Suprapubic skin (tissue), 4 donors: ENCODE data around the gene UXS1. TPM values are rescaled to one million over a fixed set of nuclear protein-coding genes. Genes with fewer than 3 reads are reported as not detected.

ENCODE experiments used
- DNase-seq, 2 donors: peaks; one replicate each; pipeline ENCODE4 v3.0.0-alpha.2; 2019; ENCODE audit warnings: low spot score in 2 of 2
- H3K27ac ChIP-seq: fragments of 200-600 bp; sonication (generic); one replicate; pipeline ENCODE4 v1.5.1; 2019
- H3K27me3 ChIP-seq: fragments of 200-600 bp; sonication (generic); one replicate; pipeline ENCODE4 v1.5.1; 2019
- H3K36me3 ChIP-seq: fragments of 200-600 bp; sonication (generic); one replicate; pipeline ENCODE4 v1.5.1; 2019
- H3K4me1 ChIP-seq: fragments of 200-600 bp; sonication (generic); one replicate; pipeline ENCODE4 v1.5.1; 2019
- H3K4me3 ChIP-seq: fragments of 200-600 bp; sonication (generic); one replicate; pipeline ENCODE4 v1.5.1; 2019; ENCODE audit warnings: mild to moderate bottlenecking
- H3K9me3 ChIP-seq: fragments of 200-600 bp; sonication (generic); one replicate; pipeline ENCODE4 v1.5.1; 2019
- CTCF ChIP-seq, 2 donors: fragments of 200-600 bp in 1 of 2; fragments of 450-650 bp in 1 of 2; sonication (generic) in 1 of 2; IDR thresholded peaks; one replicate each; pipeline ENCODE4 v1.5.1; 2016 to 2019; ENCODE audit warnings: antibody characterized with exemption in 2 of 2, mild to moderate bottlenecking in 1 of 2, moderate library complexity in 1 of 2
- EP300 ChIP-seq: sonication (generic); formaldehyde crosslinking; IDR thresholded peaks from one replicate; pipeline ENCODE4 v1.6.1; 2017; ENCODE audit warnings: antibody characterized with exemption
- POLR2A ChIP-seq, 2 donors: fragments of 450-650 bp; IDR thresholded peaks; one replicate each; pipeline ENCODE4 v1.6.1; 2017; ENCODE audit warnings: antibody characterized with exemption in 2 of 2, mild to moderate bottlenecking in 2 of 2, moderate library complexity in 2 of 2
- POLR2AphosphoS5 ChIP-seq, 3 donors: sonication (generic); formaldehyde crosslinking; IDR thresholded peaks; one replicate each; pipeline ENCODE4 v1.6.1; 2017; ENCODE audit warnings: antibody characterized with exemption in 3 of 3
- WGBS: methylation state at CpG from one replicate; pipeline ENCODE4 v1.1.5; 2018; 5-methylcytosine and 5-hydroxymethylcytosine counted together
- total RNA-seq, 4 donors: library from RNA; depleted of rRNA; stranded (reverse); fragments of >200 nt; gene quantifications; one replicate each; pipeline ENCODE4 v1.1.0, GENCODE V29; 2016

The UXS1 gene
- total RNA-seq, 4 donors from 2014 or later: 24.6 to 73.3 (median 58.7) TPM

- Histone ChIP-seq H3K9me3 (no peaks in the 10 kb centered on the region), H3K27ac (no peak overlapping the region), H3K4me3 (no peak overlapping the region), H3K27me3 (no peaks in the 10 kb centered on the region), H3K4me1 (peaks cover 4% of the 10 kb centered on the region), H3K36me3 (peaks cover 23% of the 10 kb centered on the region)
- DNase-seq: no peak
- 80% methylated on average over 4 of the region's 6 CpGs for WGBS
- TF ChIP-seq CTCF (IDR thresholded peaks at IDR 0.05) (no peak), POLR2AphosphoS5 (IDR thresholded peaks at IDR 0.05) (no peak), POLR2A (IDR thresholded peaks at IDR 0.05) (no peak), EP300 (no peak)
Measured at GRCh38 chr2:106119074-106119473, 75.0 kb downstream of the UXS1 start.

GRCh38 chr2:106117882-106118684 lies 76.0 kb downstream of the UXS1 start:
- H3K9me3 ChIP-seq: no peaks in the 10 kb centered on the region
- no peak overlapping the region for H3K27ac ChIP-seq
- peaks cover 23% of the 10 kb centered on the region for H3K36me3 ChIP-seq
- no peak for DNase-seq
- no peaks in the 10 kb centered on the region for H3K27me3 ChIP-seq
- TF ChIP-seq EP300: no peak
- TF ChIP-seq CTCF (IDR thresholded peaks at IDR 0.05): no peak
- no peak for TF ChIP-seq POLR2AphosphoS5 (IDR thresholded peaks at IDR 0.05)
- TF ChIP-seq POLR2A (IDR thresholded peaks at IDR 0.05): no peak
- peaks cover 4% of the 10 kb centered on the region for H3K4me1 ChIP-seq
- H3K4me3 ChIP-seq: no peak overlapping the region
- WGBS: 71% methylated on average over 9 of the region's 9 CpGs

- Histone ChIP-seq H3K4me3 (no peak overlapping the region), H3K36me3 (peaks cover 23% of the 10 kb centered on the region), H3K27ac (no peak overlapping the region), H3K9me3 (no peaks in the 10 kb centered on the region), H3K27me3 (no peaks in the 10 kb centered on the region), H3K4me1 (peaks cover 4% of the 10 kb centered on the region)
- 70% methylated on average over 5 of the region's 5 CpGs for WGBS
- no peak for DNase-seq
- TF ChIP-seq CTCF (IDR thresholded peaks at IDR 0.05) (no peak), POLR2AphosphoS5 (IDR thresholded peaks at IDR 0.05) (no peak), POLR2A (IDR thresholded peaks at IDR 0.05) (no peak), EP300 (no peak)
Measured at GRCh38 chr2:106117347-106117746, 76.8 kb downstream of the UXS1 start.

- Histone ChIP-seq H3K36me3 (peaks cover 29% of the 10 kb centered on the region), H3K4me3 (no peak overlapping the region), H3K4me1 (peaks cover 4% of the 10 kb centered on the region), H3K27ac (no peak overlapping the region), H3K27me3 (no peaks in the 10 kb centered on the region), H3K9me3 (no peaks in the 10 kb centered on the region)
- TF ChIP-seq POLR2A (IDR thresholded peaks at IDR 0.05) (no peak), EP300 (no peak), POLR2AphosphoS5 (IDR thresholded peaks at IDR 0.05) (no peak), CTCF (IDR thresholded peaks at IDR 0.05) (no peak)
- no peak for DNase-seq
- 71% methylated on average over 5 of the region's 5 CpGs for WGBS
Measured at GRCh38 chr2:106116248-106116647, 77.9 kb downstream of the UXS1 start.

GRCh38 chr2:106115665-106116064 lies 78.4 kb downstream of the UXS1 start:
- Histone ChIP-seq H3K27ac (no peak overlapping the region), H3K4me1 (peaks cover 4% of the 10 kb centered on the region), H3K4me3 (no peak overlapping the region), H3K36me3 (peaks cover 31% of the 10 kb centered on the region), H3K9me3 (no peaks in the 10 kb centered on the region), H3K27me3 (no peaks in the 10 kb centered on the region)
- TF ChIP-seq POLR2A (IDR thresholded peaks at IDR 0.05) (no peak), POLR2AphosphoS5 (IDR thresholded peaks at IDR 0.05) (no peak), EP300 (no peak), CTCF (IDR thresholded peaks at IDR 0.05) (no peak)
- no peak for DNase-seq
- WGBS: 89% methylated on average over 4 of the region's 4 CpGs
